MG63 (cell line): Measurements from ENCODE around the gene KIAA1143. TPM values are rescaled to one million over a fixed set of nuclear protein-coding genes. Genes with fewer than 3 reads are reported as not detected.

Experiments used
- DNase-seq: peaks from one replicate; pipeline ENCODE4 v3.0.0-alpha.2; 2020
- H3K27me3 ChIP-seq: fragments of 250-450 bp; sonication (Bioruptor Pico); 2 replicates; pipeline ENCODE4 v1.5.1; 2020; ENCODE audit warnings: mild to moderate bottlenecking, moderate library complexity
- H3K36me3 ChIP-seq: fragments of 250-450 bp; sonication (Bioruptor Pico); 2 replicates; pipeline ENCODE4 v1.5.1; 2020; ENCODE audit warnings: mild to moderate bottlenecking, moderate library complexity
- H3K4me3 ChIP-seq: fragments of 250-450 bp; sonication (Bioruptor Pico); 2 replicates; pipeline ENCODE4 v1.5.1; 2020; ENCODE audit warnings: mild to moderate bottlenecking, moderate library complexity
- H3K9me3 ChIP-seq: fragments of 250-450 bp; sonication (Bioruptor Pico); 2 replicates; pipeline ENCODE4 v1.5.1; 2020; ENCODE audit warnings: mild to moderate bottlenecking, moderate library complexity
- total RNA-seq: library from RNA; depleted of rRNA; stranded (reverse); fragments of >200 nt; shearing (Covaris generic); gene quantifications from 2 replicates; pipeline ENCODE4 v1.2.3, GENCODE V29; 2014; ENCODE audit warnings: low replicate concordance; rRNA removed

The KIAA1143 gene
- 5.7 and 6.6 TPM in 2 replicates for total RNA-seq

- Histone ChIP-seq H3K36me3 (peaks cover 36% of the 10 kb centered on the region), H3K4me3 (peak within 1 kb of the TSS; percentile 85), H3K9me3 (peaks cover 14% of the 10 kb centered on the region), H3K27me3 (no peaks in the 10 kb centered on the region)
- peak; percentile 90 for DNase-seq
Observed at GRCh38 chr3:44761424-44762169, at the start of gene KIAA1143, which contains the start of gene KIF15. TSS of gene KIAA1143 (minus strand) at chr3:44761619. CDS start at chr3:44761602, 17 bp downstream. TSS of gene KIF15 (plus strand) at chr3:44761794. CDS start at chr3:44761866, 72 bp downstream.

GRCh38 chr3:44805960-44806359 is 44.5 kb upstream of the KIAA1143 start:
- DNase-seq, result no peak
- no peaks in the 10 kb centered on the region for H3K9me3 ChIP-seq
- no peaks in the 10 kb centered on the region for H3K27me3 ChIP-seq
- no peak overlapping the region for H3K4me3 ChIP-seq
- H3K36me3 ChIP-seq, result peaks cover 12% of the 10 kb centered on the region

DNA sequence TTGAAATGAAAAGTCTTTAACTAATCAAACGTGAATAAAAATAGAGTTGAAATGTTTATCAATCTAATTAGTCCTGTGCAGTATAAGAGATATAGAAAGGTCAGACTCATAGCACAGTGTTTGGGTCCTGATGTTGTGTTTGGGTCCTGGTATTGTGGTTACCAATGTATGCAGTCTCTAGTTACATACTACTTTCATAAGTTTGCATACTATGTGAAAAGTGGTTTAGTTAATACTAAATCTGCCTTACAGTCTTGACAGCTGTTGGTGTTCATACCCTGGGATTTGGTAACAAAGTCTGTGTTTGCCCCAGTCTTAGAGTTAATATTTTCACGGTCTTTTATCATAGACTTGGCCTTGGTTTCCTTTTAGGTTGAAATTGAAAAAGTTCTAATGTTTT is 41.9 kb upstream of the KIAA1143 start:
- H3K9me3 ChIP-seq, result no peaks in the 10 kb centered on the region
- no peak for DNase-seq
- no peak overlapping the region for H3K4me3 ChIP-seq
- H3K27me3 ChIP-seq, result no peaks in the 10 kb centered on the region
- H3K36me3 ChIP-seq, result peaks cover 10% of the 10 kb centered on the region

- H3K36me3 ChIP-seq, result peaks cover 10% of the 10 kb centered on the region
- H3K4me3 ChIP-seq, result no peak overlapping the region
- no peaks in the 10 kb centered on the region for H3K27me3 ChIP-seq
- DNase-seq, result no peak
- no peaks in the 10 kb centered on the region for H3K9me3 ChIP-seq
Observed at GRCh38 chr3:44802011-44802410, 40.6 kb upstream of the KIAA1143 start.

- peaks cover 3% of the 10 kb centered on the region for H3K36me3 ChIP-seq
Observed at GRCh38 chr3:44795197-44795596, 33.8 kb upstream of the KIAA1143 start.

DNA sequence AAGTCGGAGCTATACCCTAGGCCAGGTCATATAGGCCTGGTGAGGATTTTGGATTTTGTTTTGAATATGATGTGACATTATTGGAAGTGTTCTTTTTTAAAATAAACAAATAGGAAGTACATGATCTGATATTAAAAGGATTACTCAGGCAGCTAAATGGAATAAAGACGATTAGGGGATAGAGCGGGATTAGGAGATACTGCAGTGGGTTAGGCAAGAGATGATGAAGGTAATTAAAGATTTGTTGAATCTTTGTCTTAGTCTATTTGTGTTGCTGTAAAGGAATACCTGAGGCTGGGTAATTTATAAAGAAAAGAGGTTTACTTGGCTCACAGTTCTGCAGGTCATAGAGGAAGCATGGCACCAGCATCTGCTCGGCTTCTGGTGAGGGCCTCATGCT is 21.5 kb upstream of the KIAA1143 start:
- H3K4me3 ChIP-seq, result no peak overlapping the region
- H3K9me3 ChIP-seq, result no peaks in the 10 kb centered on the region
- DNase-seq, result no peak
- no peaks in the 10 kb centered on the region for H3K27me3 ChIP-seq
- peaks cover 10% of the 10 kb centered on the region for H3K36me3 ChIP-seq

More at GRCh38 chr3:44795197-44795596, 33.8 kb upstream of the KIAA1143 start:
- Histone ChIP-seq H3K9me3 (no peaks in the 10 kb centered on the region), H3K27me3 (no peaks in the 10 kb centered on the region), H3K4me3 (no peak overlapping the region)
- peak; percentile 24 for DNase-seq

DNA sequence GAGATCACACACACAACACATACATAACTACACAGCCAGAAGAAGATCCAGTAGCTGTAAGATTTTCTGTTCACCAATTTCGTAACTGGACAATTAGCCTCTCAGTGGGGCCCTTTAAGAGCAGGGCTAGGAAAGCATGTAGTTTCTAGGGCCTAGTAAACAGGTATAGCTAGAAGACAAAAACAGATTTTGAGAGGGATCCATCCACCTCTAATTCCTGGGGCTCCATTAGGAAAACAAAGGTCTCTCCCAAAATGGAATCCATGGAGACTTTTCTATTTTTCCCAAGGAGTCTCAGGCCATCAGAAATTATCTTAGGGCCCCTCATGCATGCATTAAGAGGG is 10.7 kb upstream of the KIAA1143 start:
- peaks cover 18% of the 10 kb centered on the region for H3K36me3 ChIP-seq
- peaks cover 17% of the 10 kb centered on the region; the same call in 1 of the 2 replicates for H3K9me3 ChIP-seq
- no peak for DNase-seq
- H3K27me3 ChIP-seq, result no peaks in the 10 kb centered on the region
- no peak overlapping the region for H3K4me3 ChIP-seq

- Histone ChIP-seq H3K9me3 (peaks cover 17% of the 10 kb centered on the region; the same call in 1 of the 2 replicates), H3K27me3 (no peaks in the 10 kb centered on the region), H3K36me3 (peaks cover 20% of the 10 kb centered on the region), H3K4me3 (no peak overlapping the region)
- DNase-seq, result no peak
Observed at GRCh38 chr3:44771424-44772098, 10.1 kb upstream of the KIAA1143 start.

DNA sequence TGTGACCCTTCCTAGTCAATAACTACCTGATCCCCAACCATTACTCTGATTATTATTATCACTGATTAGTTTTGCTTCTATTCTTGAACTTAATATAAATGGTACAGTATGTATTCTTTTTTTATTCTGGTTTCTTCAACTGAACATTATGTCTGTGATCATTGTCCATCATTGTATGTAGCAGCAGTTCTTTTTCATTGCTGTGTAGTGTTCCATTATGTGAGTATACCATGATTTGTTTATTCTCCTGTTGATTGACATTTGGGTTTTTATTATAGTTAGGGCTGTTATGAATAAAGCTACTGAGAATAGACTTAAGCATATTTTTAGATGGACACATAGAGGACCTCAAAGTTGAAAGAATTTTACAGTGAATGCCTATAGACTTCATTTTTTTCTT is 2.8 kb upstream of the KIAA1143 start:
- peaks cover 27% of the 10 kb centered on the region for H3K36me3 ChIP-seq
- no peaks in the 10 kb centered on the region for H3K27me3 ChIP-seq
- DNase-seq, result no peak

DNA sequence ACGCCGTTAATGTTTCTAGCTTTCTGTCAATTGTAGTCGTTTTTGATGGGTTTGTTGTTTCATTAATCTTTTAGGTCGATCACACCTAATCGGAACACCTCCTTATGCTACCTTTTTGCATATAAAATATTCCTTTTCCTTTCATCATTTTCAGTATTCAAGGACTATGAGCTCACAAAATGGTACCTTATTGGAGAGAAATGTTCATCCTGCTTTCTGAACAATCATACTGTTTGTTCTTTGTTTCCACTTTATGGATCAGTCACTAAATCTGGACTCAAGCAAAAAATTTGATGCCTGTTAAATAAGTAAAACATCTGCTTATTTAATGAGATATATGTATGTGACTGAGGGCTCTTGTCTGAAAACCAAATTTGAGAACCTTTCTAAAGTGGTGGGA is 1.3 kb upstream of the KIAA1143 start:
- peak overlapping the region; percentile 85 for H3K4me3 ChIP-seq
- peaks cover 40% of the 10 kb centered on the region for H3K36me3 ChIP-seq
- peaks cover 14% of the 10 kb centered on the region for H3K9me3 ChIP-seq
- no peaks in the 10 kb centered on the region for H3K27me3 ChIP-seq
- DNase-seq, result no peak

More for the DNA sequence above, 2.8 kb upstream of the KIAA1143 start:
- Histone ChIP-seq H3K4me3 (no peak overlapping the region), H3K9me3 (peaks cover 13% of the 10 kb centered on the region)

- H3K36me3 ChIP-seq, result peaks cover 38% of the 10 kb centered on the region
- no peaks in the 10 kb centered on the region for H3K27me3 ChIP-seq
- peaks cover 14% of the 10 kb centered on the region for H3K9me3 ChIP-seq
- no peak for DNase-seq
- peak overlapping the region; percentile 85 for H3K4me3 ChIP-seq
Observed at GRCh38 chr3:44762170-44762677, 805 bp upstream of the KIAA1143 start.

GRCh38 chr3:44761101-44761423 is 357 bp downstream of the KIAA1143 start:
- H3K9me3 ChIP-seq, result peaks cover 14% of the 10 kb centered on the region
- peaks cover 32% of the 10 kb centered on the region for H3K36me3 ChIP-seq
- no peaks in the 10 kb centered on the region for H3K27me3 ChIP-seq
- DNase-seq, result no peak
- H3K4me3 ChIP-seq, result peak overlapping the region; percentile 85

DNA sequence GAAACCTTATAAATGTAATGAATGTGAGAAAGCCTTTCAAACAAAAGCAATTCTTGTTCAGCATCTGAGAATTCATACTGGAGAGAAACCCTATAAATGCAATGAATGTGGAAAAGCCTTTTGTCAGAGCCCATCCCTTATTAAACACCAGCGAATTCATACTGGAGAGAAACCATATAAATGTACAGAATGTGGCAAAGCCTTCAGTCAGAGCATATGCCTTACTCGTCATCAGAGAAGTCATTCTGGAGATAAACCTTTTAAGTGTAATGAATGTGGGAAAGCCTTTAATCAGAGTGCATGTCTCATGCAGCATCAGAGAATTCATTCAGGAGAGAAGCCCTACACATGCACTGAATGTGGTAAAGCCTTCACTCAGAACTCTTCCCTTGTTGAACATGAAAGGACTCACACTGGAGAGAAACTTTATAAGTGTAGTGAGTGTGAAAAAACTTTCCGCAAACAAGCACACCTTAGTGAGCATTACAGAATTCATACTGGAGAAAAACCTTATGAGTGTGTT is 26.7 kb downstream of the KIAA1143 start:
- DNase-seq, result no peak
- Histone ChIP-seq H3K36me3 (no peaks in the 10 kb centered on the region), H3K9me3 (peaks cover 6% of the 10 kb centered on the region; the same call in 1 of the 2 replicates), H3K4me3 (no peak overlapping the region), H3K27me3 (no peaks in the 10 kb centered on the region)

DNA sequence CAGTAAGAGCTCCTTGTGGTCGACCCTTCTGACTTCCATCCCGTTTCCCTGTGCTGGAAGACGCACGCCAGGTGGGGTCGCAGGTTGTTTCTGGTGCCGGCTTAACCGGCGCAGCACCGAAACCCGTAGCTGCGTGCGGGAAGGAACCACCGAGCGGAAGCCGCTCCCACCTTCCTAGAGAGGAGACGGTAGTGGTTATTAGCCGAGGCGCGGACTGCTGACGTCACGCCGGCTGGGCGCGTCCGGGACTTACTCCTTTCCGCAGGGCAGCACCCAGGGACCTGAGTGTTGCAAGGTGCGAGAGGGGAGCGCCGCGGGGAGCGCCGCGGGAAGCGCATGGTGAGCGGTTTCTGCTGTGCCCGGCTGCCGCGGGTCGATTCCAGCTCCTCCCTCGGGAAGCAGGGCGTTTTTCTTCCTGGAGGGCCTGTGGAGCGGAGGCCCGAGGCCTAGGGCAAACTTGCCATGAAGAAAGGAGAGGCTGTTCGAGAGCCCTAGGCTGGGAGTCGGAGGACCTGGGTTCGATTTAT is 32.0 kb downstream of the KIAA1143 start, which contains the start of gene ZNF501:
ZNF501 (plus strand) TSS at position 252 of the 527 bp plus-strand sequence. CDS start 4,787 bp downstream, outside the sequence.
- Histone ChIP-seq H3K36me3 (no peaks in the 10 kb centered on the region), H3K9me3 (peaks cover 7% of the 10 kb centered on the region; the same call in 1 of the 2 replicates)
- DNase-seq, result peak; percentile 85

DNA sequence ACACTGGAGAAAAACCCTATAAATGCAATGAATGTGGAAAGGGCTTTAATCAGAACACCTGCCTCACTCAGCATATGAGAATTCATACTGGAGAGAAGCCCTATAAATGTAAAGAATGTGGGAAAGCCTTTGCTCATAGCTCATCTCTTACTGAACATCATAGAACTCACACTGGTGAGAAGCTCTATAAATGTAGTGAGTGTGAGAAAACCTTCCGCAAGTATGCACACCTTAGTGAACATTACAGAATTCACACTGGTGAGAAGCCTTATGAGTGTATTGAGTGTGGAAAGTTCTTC is 39.4 kb downstream of the KIAA1143 start:
- no peak for DNase-seq
- H3K36me3 ChIP-seq, result no peaks in the 10 kb centered on the region
- H3K27me3 ChIP-seq, result no peaks in the 10 kb centered on the region
- peaks cover 5% of the 10 kb centered on the region for H3K9me3 ChIP-seq
- no peak overlapping the region for H3K4me3 ChIP-seq

More for the DNA sequence above, 32.0 kb downstream of the KIAA1143 start, which contains the start of gene ZNF501:
- Histone ChIP-seq H3K27me3 (no peaks in the 10 kb centered on the region), H3K4me3 (peak within 1 kb of the TSS; percentile 49)

GRCh38 chr3:44721231-44722102 is 40.0 kb downstream of the KIAA1143 start:
- H3K9me3 ChIP-seq, result peaks cover 5% of the 10 kb centered on the region
- H3K27me3 ChIP-seq, result no peaks in the 10 kb centered on the region
- no peaks in the 10 kb centered on the region for H3K36me3 ChIP-seq
- H3K4me3 ChIP-seq, result no peak overlapping the region
- DNase-seq, result no peak
